Left renal pelvis (tissue), 4 donors: ENCODE results near the gene GPRIN1. TPM values are rescaled to one million over a fixed set of nuclear protein-coding genes. Genes with fewer than 3 reads are reported as not detected.

Source experiments
- DNase-seq, 4 donors: peaks; one replicate each; pipeline ENCODE4 v3.0.0-alpha.2; 2013; ENCODE audit warnings: low read depth in 4 of 4, low spot score in 3 of 4
- polyA plus RNA-seq, 4 donors: library from polyadenylated mRNA; unstranded; fragments of 120-200 nt; gene quantifications; one replicate each; pipeline ENCODE4 v1.2.1, GENCODE V29; 2013; ENCODE audit not compliant: insufficient read length in 4 of 4

The GPRIN1 gene
- 1 to 10 TPM; 1.3 to 1.9 (median 1.4) TPM for polyA plus RNA-seq

GRCh38 chr5:176609724-176610434 is at the start of gene GPRIN1:
GPRIN1 (minus strand) TSS chr5:176610156; CDS start chr5:176599834, 10,322 bp downstream.
- DNase-seq = peak in 3 of 4 donors; percentile 29 to 37 (median 29)

- DNase-seq = no peak
These were observed 49.5 kb upstream of the GPRIN1 start for GRCh38 chr5:176659512-176659839.

- no peak for DNase-seq
These were observed 49.0 kb upstream of the GPRIN1 start for GRCh38 chr5:176658817-176659511.

- DNase-seq = peak in 1 of 4 donors; percentile 31
These were observed 48.1 kb upstream of the GPRIN1 start for GRCh38 chr5:176658007-176658599.

- no peak for DNase-seq
These were observed 46.6 kb upstream of the GPRIN1 start for GRCh38 chr5:176656467-176656990.

- no peak for DNase-seq
These were observed 44.9 kb upstream of the GPRIN1 start for GRCh38 chr5:176654856-176655255.

- DNase-seq = no peak
These were observed 43.7 kb upstream of the GPRIN1 start for GRCh38 chr5:176653401-176654385.

- DNase-seq = no peak
These were observed 42.2 kb upstream of the GPRIN1 start for GRCh38 chr5:176652136-176652535.

- DNase-seq = no peak
These were observed 41.6 kb upstream of the GPRIN1 start for GRCh38 chr5:176651472-176651980.

GRCh38 chr5:176650354-176650884 is 40.5 kb upstream of the GPRIN1 start:
- DNase-seq = no peak

- DNase-seq = no peak
These were observed 38.7 kb upstream of the GPRIN1 start for GRCh38 chr5:176648474-176649194.

GRCh38 chr5:176647843-176648473 is 38.0 kb upstream of the GPRIN1 start:
- peak in 1 of 4 donors; percentile 14 for DNase-seq

- peak; percentile 94 to 98 (median 98) for DNase-seq
These were observed 37.3 kb upstream of the GPRIN1 start, which contains the start of gene TSPAN17 for GRCh38 chr5:176647030-176647842. TSPAN17 (plus strand) TSS chr5:176647484; CDS start chr5:176647616, 132 bp downstream.

- no peak for DNase-seq
These were observed 36.7 kb upstream of the GPRIN1 start for GRCh38 chr5:176646707-176647029.

- no peak for DNase-seq
These were observed 36.2 kb upstream of the GPRIN1 start for GRCh38 chr5:176646049-176646706.

- no peak for DNase-seq
These were observed 35.1 kb upstream of the GPRIN1 start for GRCh38 chr5:176644878-176645670.

GRCh38 chr5:176644294-176644693 is 34.3 kb upstream of the GPRIN1 start:
- DNase-seq = no peak
